Left ventricle myocardium inferior (tissue), 1 donor: ENCODE results near the gene NACA. TPM values are rescaled to one million over a fixed set of nuclear protein-coding genes. Genes with fewer than 3 reads are reported as not detected.
A peak's percentile ranks its signal among the peaks of the same experiment; 100 is the strongest.

Experiments used
- DNase-seq: peaks from one replicate; pipeline ENCODE4 v3.0.0-alpha.2; 2020
- H3K27ac ChIP-seq: fragments of 200-600 bp; replicated peaks from 2 replicates; pipeline ENCODE4 v1.8.0; 2021
- H3K27me3 ChIP-seq: fragments of 200-600 bp; 2 replicates; pipeline ENCODE4 v1.8.0; 2021; ENCODE audit warnings: low read depth
- H3K36me3 ChIP-seq: fragments of 200-600 bp; 2 replicates; pipeline ENCODE4 v1.8.0; 2021
- H3K4me1 ChIP-seq: fragments of 200-600 bp; 2 replicates; pipeline ENCODE4 v1.8.0; 2021
- H3K4me3 ChIP-seq: fragments of 200-600 bp; 2 replicates; pipeline ENCODE4 v1.8.0; 2021; ENCODE audit warnings: mild to moderate bottlenecking, moderate library complexity
- H3K9me3 ChIP-seq: fragments of 200-600 bp; replicated peaks from 2 replicates; pipeline ENCODE4 v1.8.0; 2021
- CTCF ChIP-seq: fragments of 200-600 bp; IDR thresholded peaks from 2 replicates; pipeline ENCODE4 v1.8.0; 2021; ENCODE audit warnings: antibody characterized with exemption, mild to moderate bottlenecking, borderline replicate concordance
- intact Hi-C: fragments of 100-400 bp; cut with micrococcal nuclease; formaldehyde crosslinking; loops from one replicate; pipeline ENCODE4 v1.11.0; 2022
- total RNA-seq: library from RNA; stranded (reverse); fragmentation: NEBNext Ultra II Directional; extraction: Animal tissue kit (Norgen Biotek cat#: 25700); gene quantifications from one replicate; pipeline ENCODE4 v1.2.1, GENCODE V29; 2021
- donor health status: DM: no; HTN: yes; CAD: no; lungs with severe emphysema.

Gene NACA
- total RNA-seq, 1 donor from 2014 or later = 477 TPM

- Histone ChIP-seq H3K4me1 (peaks cover 67% of the 10 kb centered on the region), H3K36me3 (peaks cover 9% of the 10 kb centered on the region), H3K27ac (peak overlapping the region; percentile 97), H3K27me3 (no peaks in the 10 kb centered on the region), H3K4me3 (peak overlapping the region; percentile 95), H3K9me3 (no peaks in the 10 kb centered on the region)
- peak; percentile 49 for DNase-seq
- TF ChIP-seq CTCF = no peak
- intact Hi-C loops = no loop called here
Measured at GRCh38 chr12:56687223-56688128, 37.6 kb downstream of the NACA start.

GRCh38 chr12:56684745-56685359 lies 40.2 kb downstream of the NACA start:
- intact Hi-C loops = no loop called here
- H3K27ac ChIP-seq = peak overlapping the region; percentile 97
- peaks cover 92% of the 10 kb centered on the region for H3K4me1 ChIP-seq
- no peaks in the 10 kb centered on the region for H3K27me3 ChIP-seq
- DNase-seq = no peak
- peaks cover 15% of the 10 kb centered on the region for H3K36me3 ChIP-seq
- H3K9me3 ChIP-seq = no peaks in the 10 kb centered on the region
- H3K4me3 ChIP-seq = peak overlapping the region; percentile 95
- TF ChIP-seq CTCF = no peak

GRCh38 chr12:56682323-56682722 lies 42.8 kb downstream of the NACA start:
- no peak for TF ChIP-seq CTCF
- Histone ChIP-seq H3K4me3 (no peak overlapping the region), H3K27me3 (no peaks in the 10 kb centered on the region), H3K27ac (no peak overlapping the region), H3K4me1 (peaks cover 99% of the 10 kb centered on the region), H3K9me3 (no peaks in the 10 kb centered on the region), H3K36me3 (peaks cover 19% of the 10 kb centered on the region)
- intact Hi-C loops = no loop called here
- no peak for DNase-seq

GRCh38 chr12:56679883-56680575 lies 45.1 kb downstream of the NACA start:
- Histone ChIP-seq H3K27me3 (no peaks in the 10 kb centered on the region), H3K4me3 (no peak overlapping the region), H3K4me1 (peaks cover 99% of the 10 kb centered on the region), H3K27ac (no peak overlapping the region), H3K9me3 (no peaks in the 10 kb centered on the region), H3K36me3 (peaks cover 18% of the 10 kb centered on the region)
- TF ChIP-seq CTCF = no peak
- no peak for DNase-seq
- intact Hi-C loops = no loop called here

- Histone ChIP-seq H3K9me3 (no peaks in the 10 kb centered on the region), H3K36me3 (peaks cover 14% of the 10 kb centered on the region), H3K4me3 (no peak overlapping the region), H3K27ac (no peak overlapping the region), H3K4me1 (peaks cover 93% of the 10 kb centered on the region), H3K27me3 (no peaks in the 10 kb centered on the region)
- intact Hi-C loops = no loop called here
- DNase-seq = no peak
- no peak for TF ChIP-seq CTCF
Measured at GRCh38 chr12:56678852-56679251, 46.2 kb downstream of the NACA start.
